Motor neuron (in vitro differentiated cells): ENCODE results near the gene PRDM5. TPM values are rescaled to one million over a fixed set of nuclear protein-coding genes. Genes with fewer than 3 reads are reported as not detected.
A peak's percentile ranks its signal among the peaks of the same experiment; 100 is the strongest.

Source experiments
- ATAC-seq, 8 experiments: fragments of 200-7000 bp; cut with Tn5 transposase; replicated peaks in 6 of 8; 2 replicates each; pipeline ENCODE4 v1.8.0; 2021; ENCODE audit warnings: mild to moderate bottlenecking in 8 of 8, moderate library complexity in 8 of 8
- H3K27ac ChIP-seq, 2 donors: fragments of 250-450 bp; sonication (Bioruptor Pico); 2 replicates each; pipeline ENCODE4 v1.9.0; 2021; ENCODE audit warnings: antibody characterized with exemption in 2 of 2, mild to moderate bottlenecking in 2 of 2, moderate library complexity in 1 of 2
- H3K4me1 ChIP-seq, 2 donors: fragments of 250-450 bp; sonication (Bioruptor Pico); replicated peaks in 1 of 2; 2 replicates each; pipeline ENCODE4 v1.6.1; 2021; ENCODE audit warnings: antibody characterized with exemption in 2 of 2, mild to moderate bottlenecking in 2 of 2, moderate library complexity in 1 of 2
- H3K4me3 ChIP-seq, 5 donors: fragments of 250-450 bp; sonication (Bioruptor Pico); 2 replicates each; pipeline ENCODE4 v1.9.0; 2021; ENCODE audit warnings: antibody characterized with exemption in 5 of 5, mild to moderate bottlenecking in 5 of 5, moderate library complexity in 4 of 5
- WGBS, 10 experiments: fragments of 450-650 bp; shearing (Covaris generic); methylation state at CpG; one replicate each; pipeline ENCODE4 v1.0.0; 2022; 5-methylcytosine and 5-hydroxymethylcytosine counted together
- in situ Hi-C, 9 experiments: fragments of 400-800 bp; cut with MboI; loops; one replicate each; pipeline ENCODE4 v1.15.0; 2021; ENCODE audit warnings: low sequenced_read_pairs in 9 of 9, low pct_unique_long_range_greater_than_20kb in 2 of 9; ENCODE audit not compliant: unreplicated experiment in 9 of 9
- total RNA-seq, 8 experiments: library from RNA; unstranded; fragments of 300-600 nt; gene quantifications; 2 replicates each; pipeline versions ENCODE4 v1.2.3 to v1.2.4, GENCODE V29; 2022

The PRDM5 gene
- total RNA-seq, 8 experiments from 2014 or later, result 6.3 to 23.5 (median 15.4) TPM

DNA sequence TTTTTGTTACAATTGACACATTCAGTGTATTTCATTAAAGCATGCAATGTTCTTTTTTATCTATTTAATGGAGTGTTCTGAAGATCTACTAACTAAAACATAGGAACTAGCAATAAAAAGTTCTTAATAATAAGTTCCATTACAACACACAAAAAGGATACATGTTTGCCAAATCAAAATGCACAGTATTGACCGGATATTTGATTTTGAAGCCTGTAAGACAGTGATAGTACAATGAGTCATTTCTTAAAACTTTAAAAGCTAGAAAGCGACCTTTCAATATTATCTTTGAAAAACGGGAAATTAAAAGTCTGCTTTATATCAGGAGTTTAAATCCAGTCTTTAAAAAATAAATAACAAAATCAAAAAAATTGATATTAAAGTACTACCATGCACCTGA, 2.4 kb upstream of the PRDM5 start:
- no peak for ATAC-seq
- H3K4me3 ChIP-seq, result no peak overlapping the region
- in situ Hi-C loops, result no loop called here
- H3K27ac ChIP-seq, result no peak overlapping the region
- H3K4me1 ChIP-seq, result peaks cover 9 to 11% of the 10 kb centered on the region in 2 donors
- 84 to 98% (median 96%) methylated on average over 3 of the region's 3 CpGs for WGBS, 10 experiments

DNA sequence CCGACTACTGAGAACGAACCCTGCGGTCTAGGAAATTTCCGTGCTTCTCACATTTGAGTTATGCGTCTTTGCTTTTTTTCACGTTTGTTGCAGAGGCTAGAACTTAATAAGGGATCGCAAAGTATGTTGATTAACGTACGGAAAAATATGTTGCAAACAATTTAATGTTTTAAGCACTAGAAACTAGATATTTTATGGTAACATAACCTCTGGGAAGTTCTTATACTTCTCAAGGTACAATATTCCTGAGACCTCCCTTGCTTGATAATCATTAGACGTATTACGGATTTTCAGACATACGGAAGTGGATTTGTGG, 639 bp upstream of the PRDM5 start:
- Histone ChIP-seq H3K27ac (peak overlapping the region; percentile 81 to 90), H3K4me3 (peak overlapping the region; percentile 59 to 74 (median 69)), H3K4me1 (peaks cover 9 to 16% of the 10 kb centered on the region in 2 donors)
- whole genome bisulfite sequencing, 10 experiments, result 11 to 81% (median 21%) methylated on average over 1 to 11 of the region's 12 CpGs
- ATAC-seq, result no peak
- in situ Hi-C loops, result no loop called here

DNA sequence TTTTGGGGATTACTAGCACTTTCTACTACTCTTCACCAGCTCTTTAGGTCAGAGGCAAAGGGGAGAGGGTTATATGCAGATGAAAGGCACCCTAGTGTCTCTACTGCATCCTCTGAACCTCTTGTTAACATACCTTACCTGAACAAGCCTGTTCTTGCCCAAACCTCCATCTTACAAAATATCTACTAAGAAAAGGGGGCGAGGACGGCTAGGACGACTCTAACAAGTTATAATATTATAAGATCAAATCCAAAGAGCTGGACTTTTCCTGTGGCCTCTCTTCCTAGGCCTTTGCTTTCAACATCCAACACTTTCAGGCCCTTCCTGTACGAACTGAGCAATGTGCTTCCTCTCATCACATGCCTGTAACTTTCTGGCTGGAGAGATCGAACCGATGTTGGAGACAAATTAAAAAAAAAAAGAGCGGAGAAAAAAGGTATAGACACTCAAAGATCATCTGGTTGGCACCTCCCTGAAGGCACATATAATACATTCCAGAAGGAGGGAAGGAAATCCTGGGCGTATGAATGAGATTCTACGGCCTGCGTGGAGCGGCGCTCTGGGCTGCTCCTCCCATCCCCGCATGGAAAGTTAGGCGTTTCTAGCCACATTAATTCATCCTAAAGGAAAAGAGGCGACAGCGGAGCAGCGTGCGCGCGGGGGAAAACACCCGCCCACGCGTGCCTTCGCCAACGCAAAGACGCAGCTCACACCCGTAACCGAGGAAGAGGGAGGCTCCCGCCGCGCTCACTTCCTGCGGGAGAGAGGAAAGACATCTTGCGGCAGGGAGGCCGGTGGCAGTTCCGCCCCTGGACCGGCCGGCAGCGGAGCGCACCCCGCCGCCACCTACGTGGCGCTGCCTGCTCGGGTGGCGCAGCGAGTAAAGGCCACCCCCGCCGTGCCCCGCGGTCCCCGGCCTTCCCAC, 808 bp downstream of the PRDM5 start:
- in situ Hi-C loops, result no loop called here
- peak overlapping the region; percentile 81 to 90 for H3K27ac ChIP-seq
- 0 to 12% (median 2%) methylated on average over 4 to 24 of the region's 51 CpGs; no CpG with 5 or more reads in 2 of the 10 experiments for WGBS, 10 experiments
- H3K4me3 ChIP-seq, result peak overlapping the region; percentile 59 to 74 (median 69)
- peaks cover 13 to 20% of the 10 kb centered on the region in 2 donors for H3K4me1 ChIP-seq
- peak; percentile 74 to 83 (median 77) for ATAC-seq

DNA sequence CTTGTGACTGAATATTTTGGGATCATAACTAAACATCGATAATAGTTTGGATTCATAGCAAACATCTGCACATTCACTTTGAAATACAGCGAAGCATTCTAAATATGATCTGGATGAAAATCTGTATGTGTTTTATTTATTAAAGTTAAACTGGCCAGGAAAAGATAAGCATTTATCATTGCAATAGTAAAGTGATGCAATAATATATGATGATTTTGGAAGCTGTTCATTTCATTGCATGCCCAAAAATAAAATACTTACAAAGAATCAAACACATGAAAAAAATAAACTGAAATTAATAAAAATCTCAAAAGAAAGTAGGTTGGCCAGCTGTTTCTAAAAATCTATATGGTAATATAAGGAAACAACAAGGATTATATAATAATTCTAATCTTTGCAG, 1.9 kb downstream of the PRDM5 start:
- peaks cover 18 to 28% of the 10 kb centered on the region in 2 donors for H3K4me1 ChIP-seq
- in situ Hi-C loops, result no loop called here
- ATAC-seq, result no peak
- H3K4me3 ChIP-seq, result no peak overlapping the region
- no peak overlapping the region for H3K27ac ChIP-seq
- WGBS, 10 experiments, result 69 to 100% (median 100%) methylated on average over 1 to 2 of the region's 2 CpGs

DNA sequence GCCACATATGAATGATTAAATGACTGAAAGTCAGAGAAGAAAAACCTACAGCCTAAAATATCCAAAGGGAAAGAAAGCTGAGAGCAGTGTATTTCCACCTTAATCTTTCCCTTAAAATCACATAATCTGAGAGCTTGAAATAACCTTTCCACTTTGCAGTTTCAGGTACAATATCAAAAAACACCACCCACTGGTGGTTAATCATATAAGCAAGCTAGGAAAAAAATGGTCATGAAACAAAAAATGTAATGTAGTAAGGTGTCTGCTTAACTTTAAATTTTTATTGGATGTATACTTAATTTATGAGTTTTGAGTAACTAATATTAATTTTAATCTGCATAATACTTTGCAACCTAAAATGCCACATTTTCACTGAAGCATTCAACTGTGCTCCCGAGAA, 3.2 kb downstream of the PRDM5 start:
- in situ Hi-C loops, result no loop called here
- no peak overlapping the region for H3K27ac ChIP-seq
- no peak overlapping the region for H3K4me3 ChIP-seq
- peaks cover 29 to 41% of the 10 kb centered on the region in 2 donors for H3K4me1 ChIP-seq
- 77 to 100% (median 100%) methylated on average over 1 of the region's 1 CpG; no CpG with 5 or more reads in 2 of the 10 experiments for WGBS, 10 experiments
- ATAC-seq, result no peak

DNA sequence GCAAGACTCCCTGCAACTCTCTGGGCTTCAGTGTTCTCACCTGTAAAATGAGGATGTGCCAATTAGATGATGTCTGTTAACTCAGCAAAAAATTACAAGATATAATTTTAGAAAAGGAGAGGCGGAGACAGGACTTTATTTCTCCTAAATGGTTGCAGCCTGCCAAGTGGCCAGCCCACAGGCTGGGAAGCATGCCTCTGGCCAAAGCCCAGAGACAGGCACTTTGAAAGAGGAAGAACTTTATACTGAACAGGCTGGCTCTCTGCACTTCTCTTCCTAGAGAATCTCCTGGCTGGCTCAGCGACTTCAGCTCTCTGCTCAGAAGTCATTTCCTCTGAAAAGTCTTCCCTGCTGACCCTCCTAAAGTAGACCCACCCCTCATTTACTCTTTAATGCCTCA, 3.7 kb downstream of the PRDM5 start:
- in situ Hi-C loops, result no loop called here
- ATAC-seq, result no peak
- WGBS, 10 experiments, result 41 to 100% (median 61%) methylated on average over 1 to 2 of the region's 2 CpGs; no CpG with 5 or more reads in 5 of the 10 experiments
- Histone ChIP-seq H3K4me1 (peaks cover 29 to 42% of the 10 kb centered on the region in 2 donors), H3K27ac (no peak overlapping the region), H3K4me3 (no peak overlapping the region)

DNA sequence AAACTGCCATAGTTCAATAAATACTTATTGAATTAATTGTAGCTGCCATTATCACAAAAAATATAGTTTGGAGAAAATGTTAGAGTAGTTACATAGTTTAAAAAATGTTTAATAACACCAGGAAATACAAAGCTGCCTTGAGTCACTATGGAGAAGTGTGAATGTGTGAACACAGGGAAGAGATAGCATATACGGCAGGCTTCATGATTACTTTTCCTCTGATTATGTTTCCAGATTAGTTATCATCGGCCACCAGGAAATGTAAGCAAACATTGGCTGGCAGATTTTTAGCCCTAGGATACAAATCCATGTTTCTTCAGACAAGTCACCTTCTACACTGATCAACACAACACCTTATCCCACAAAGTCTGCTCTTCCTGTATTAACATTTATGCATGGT, 4.4 kb downstream of the PRDM5 start:
- H3K27ac ChIP-seq, result no peak overlapping the region
- peaks cover 24 to 42% of the 10 kb centered on the region in 2 donors for H3K4me1 ChIP-seq
- in situ Hi-C loops, result no loop called here
- 59 to 100% (median 94%) methylated on average over 1 to 2 of the region's 2 CpGs; no CpG with 5 or more reads in 1 of the 10 experiments for WGBS, 10 experiments
- H3K4me3 ChIP-seq, result no peak overlapping the region
- ATAC-seq, result no peak

DNA sequence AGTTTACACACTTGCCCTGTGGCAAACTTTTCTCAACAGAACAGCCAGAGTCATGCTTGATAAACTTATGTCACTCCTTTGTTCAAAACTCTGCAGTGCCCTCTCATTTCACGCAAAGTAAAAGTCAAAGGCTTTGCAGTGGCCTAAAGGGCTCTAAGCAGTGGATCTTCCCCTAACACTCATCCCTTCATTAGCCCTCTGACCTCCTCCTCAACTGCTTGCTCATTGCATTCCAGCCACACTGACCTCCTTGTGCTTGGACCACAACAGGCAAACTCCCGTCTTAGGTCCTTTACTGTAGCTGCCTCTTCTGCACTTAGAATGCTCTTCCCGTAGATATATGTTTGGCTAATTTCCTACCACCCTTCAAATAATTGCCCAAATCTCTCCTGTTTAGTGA, 5.6 kb downstream of the PRDM5 start:
- WGBS, 10 experiments, result 38 to 100% (median 80%) methylated on average over 1 to 2 of the region's 3 CpGs; no CpG with 5 or more reads in 1 of the 10 experiments
- no peak overlapping the region for H3K27ac ChIP-seq
- no peak overlapping the region for H3K4me3 ChIP-seq
- H3K4me1 ChIP-seq, result peaks cover 24 to 42% of the 10 kb centered on the region in 2 donors
- in situ Hi-C loops, result no loop called here
- ATAC-seq, result no peak

DNA sequence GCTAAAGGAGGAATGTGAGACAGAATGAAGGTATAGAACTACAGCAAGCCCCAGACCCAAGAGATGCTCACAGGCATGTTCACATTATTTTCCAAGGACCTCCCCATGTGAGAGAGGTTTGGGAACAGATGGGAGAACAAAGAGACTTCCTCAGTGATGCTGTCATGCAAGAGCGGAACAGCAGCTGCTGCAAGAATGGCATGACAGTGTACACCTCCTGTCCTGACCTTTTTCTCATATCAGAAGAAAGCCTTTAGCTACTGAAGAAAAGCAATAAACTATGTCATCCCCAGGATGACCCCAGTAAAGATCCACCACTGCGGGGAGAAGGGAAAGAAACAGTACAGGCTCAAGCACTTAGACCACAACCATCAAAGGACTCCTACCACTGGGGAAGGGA, 7.2 kb downstream of the PRDM5 start:
- H3K27ac ChIP-seq, result peak overlapping the region; percentile 37 to 57
- ATAC-seq, result peak in 5 of 8 experiments; percentile 78 to 94 (median 83)
- H3K4me1 ChIP-seq, result peaks cover 19 to 32% of the 10 kb centered on the region in 2 donors
- H3K4me3 ChIP-seq, result no peak overlapping the region
- in situ Hi-C loops, result no loop called here
- 46 to 100% (median 80%) methylated on average over 1 to 2 of the region's 2 CpGs; no CpG with 5 or more reads in 5 of the 10 experiments for WGBS, 10 experiments

DNA sequence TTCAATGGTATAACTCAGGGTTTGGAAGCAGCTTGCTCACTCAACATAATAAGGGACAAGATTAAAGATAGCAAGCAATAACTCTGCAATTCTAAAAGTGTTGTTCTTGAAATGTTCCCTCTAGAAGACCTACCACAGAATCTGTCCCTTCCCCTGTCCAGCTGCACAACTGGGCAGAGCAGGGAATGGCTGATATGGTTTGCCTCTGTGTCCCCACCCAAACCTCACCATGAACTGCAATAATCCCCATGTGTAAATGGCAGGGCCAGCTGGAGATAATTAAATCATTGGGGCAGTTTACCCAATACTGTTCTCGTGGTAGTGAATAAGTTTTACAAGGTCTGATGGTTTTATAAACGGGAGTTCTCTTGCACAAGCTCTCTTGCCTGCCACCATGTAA, 19.1 kb downstream of the PRDM5 start:
- ATAC-seq, result peak in 2 of 8 experiments; percentile 18 to 92
- 17 to 100% (median 79%) methylated on average over 1 to 2 of the region's 2 CpGs; no CpG with 5 or more reads in 4 of the 10 experiments for WGBS, 10 experiments
- in situ Hi-C loops, result no loop called here
- H3K4me3 ChIP-seq, result no peak overlapping the region
- no peak overlapping the region for H3K27ac ChIP-seq
- H3K4me1 ChIP-seq, result peaks cover 0 to 5% of the 10 kb centered on the region in 2 donors

DNA sequence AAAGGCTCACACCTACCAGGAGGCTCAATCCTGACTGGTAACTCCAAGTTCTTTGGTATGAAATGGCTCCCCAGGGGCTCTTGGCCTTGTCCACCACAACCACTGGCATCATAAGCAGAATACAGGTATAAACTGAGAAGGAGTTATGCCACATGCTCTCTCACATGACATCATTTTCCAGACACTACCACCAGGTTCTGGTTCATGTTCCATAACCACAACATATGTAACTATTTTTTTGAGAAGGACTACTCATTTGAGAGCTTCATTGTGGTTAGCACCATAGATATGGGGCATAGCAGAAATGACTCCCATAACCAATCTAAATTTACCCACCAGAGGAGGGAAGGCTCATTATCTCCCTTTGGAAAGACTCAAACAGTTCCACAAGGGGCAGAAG, 19.6 kb downstream of the PRDM5 start:
- H3K27ac ChIP-seq, result no peak overlapping the region
- H3K4me3 ChIP-seq, result no peak overlapping the region
- peaks cover 0 to 5% of the 10 kb centered on the region in 2 donors for H3K4me1 ChIP-seq
- in situ Hi-C loops, result no loop called here
- ATAC-seq, result no peak

DNA sequence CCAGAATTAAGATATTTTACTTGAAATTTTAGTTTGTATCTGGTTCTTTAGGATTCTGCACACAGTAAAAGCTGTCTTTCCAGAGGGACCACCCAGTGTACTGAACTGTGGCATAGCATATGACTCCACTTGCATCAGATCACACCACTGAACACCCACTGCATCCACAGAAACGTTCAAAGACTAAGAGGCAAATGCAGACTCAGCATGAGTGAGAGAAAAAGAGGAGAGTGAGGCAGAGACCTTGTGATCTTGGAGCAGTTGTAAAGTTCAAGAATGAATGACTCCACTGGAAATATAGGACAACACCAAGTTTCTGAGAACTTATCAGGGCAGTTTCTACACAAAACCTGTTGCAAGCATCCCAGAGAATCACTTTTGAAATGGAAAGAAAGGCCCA, 20.8 kb downstream of the PRDM5 start:
- 22 to 78% (median 63%) methylated on average over 1 of the region's 1 CpG; no CpG with 5 or more reads in 7 of the 10 experiments for WGBS, 10 experiments
- no peak overlapping the region for H3K4me3 ChIP-seq
- H3K27ac ChIP-seq, result no peak overlapping the region
- no peak for ATAC-seq
- H3K4me1 ChIP-seq, result no peaks in the 10 kb centered on the region
- in situ Hi-C loops, result no loop called here

DNA sequence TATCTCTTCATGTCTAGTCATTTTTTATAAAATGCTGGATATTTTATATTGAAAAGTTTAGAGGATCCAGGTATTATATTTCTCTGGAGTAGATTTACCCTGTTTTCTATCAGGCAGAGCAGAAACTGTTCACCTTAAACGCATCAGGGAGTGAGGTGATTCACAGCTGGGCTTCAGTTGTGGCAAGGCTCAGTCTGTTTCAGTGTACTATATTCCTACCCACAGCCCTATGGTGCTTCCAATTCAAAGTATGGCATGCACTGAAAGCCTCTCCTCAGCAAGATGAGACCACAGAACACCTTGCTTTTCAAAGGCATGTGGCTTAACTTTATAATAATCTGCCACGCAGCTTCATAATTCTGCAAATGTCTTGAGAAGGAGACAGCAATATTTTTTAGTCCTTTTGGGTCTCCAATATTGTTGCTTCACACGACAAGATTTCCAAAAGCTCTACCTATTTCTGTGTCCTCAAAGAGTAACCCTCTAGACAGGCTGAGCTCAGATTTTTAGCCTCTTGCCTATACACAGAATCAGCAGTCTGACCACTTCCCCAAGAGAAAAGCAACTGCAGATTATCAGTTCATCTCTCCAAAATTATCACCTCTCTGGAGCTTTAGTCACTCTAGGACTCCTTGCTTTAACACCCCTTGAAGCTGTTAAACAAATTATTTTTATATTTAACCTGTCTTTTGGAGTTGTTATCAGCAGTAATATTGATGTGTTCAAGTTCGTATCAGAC, 24.4 kb downstream of the PRDM5 start:
- H3K4me3 ChIP-seq, result no peak overlapping the region
- ATAC-seq, result no peak
- 67 to 100% (median 93%) methylated on average over 1 to 4 of the region's 4 CpGs; no CpG with 5 or more reads in 1 of the 10 experiments for WGBS, 10 experiments
- H3K4me1 ChIP-seq, result no peaks in the 10 kb centered on the region
- in situ Hi-C loops, result no loop called here
- no peak overlapping the region for H3K27ac ChIP-seq
